Measurements from ENCODE around the gene PPP2R2D.

Gene PPP2R2D

GRCh38 chr10:131928248-131929095, 27.7 kb downstream of the PPP2R2D start (continued):
- TF ChIP-seq POU6F1 (CRISPR knock-in tag; IDR thresholded peaks at IDR 0.05; ENCODE audit: borderline replicate concordance, low read depth): no peak

- TF ChIP-seq ZNF8 (CRISPR knock-in tag; IDR thresholded peaks at IDR 0.05) (no peak), TCF4 (CRISPR knock-in tag; IDR thresholded peaks at IDR 0.05; ENCODE audit: borderline replicate concordance) (no peak), ZNF565 (CRISPR knock-in tag; conservative IDR thresholded peaks at IDR 0.05; ENCODE audit: low read depth) (no peak), ZFP3 (CRISPR knock-in tag; IDR thresholded peaks at IDR 0.05) (no peak), OSR1 (CRISPR knock-in tag; IDR thresholded peaks at IDR 0.05) (no peak)
- no peak for ATAC-seq
Observed at GRCh38 chr10:131929122-131929845, 28.5 kb downstream of the PPP2R2D start.

GRCh38 chr10:131930150-131930549, 29.3 kb downstream of the PPP2R2D start:
- no peak for ATAC-seq
- no peak for TF ChIP-seq ZFP3 (CRISPR knock-in tag; IDR thresholded peaks at IDR 0.05)
- no peak for TF ChIP-seq RARB (CRISPR knock-in tag; IDR thresholded peaks at IDR 0.05)
- no peak for TF ChIP-seq ISL1 (CRISPR knock-in tag; IDR thresholded peaks at IDR 0.05)
- no peak for TF ChIP-seq CSRNP3 (CRISPR knock-in tag; IDR thresholded peaks at IDR 0.05)
- no peak for TF ChIP-seq ZNF70 (CRISPR knock-in tag; IDR thresholded peaks at IDR 0.05)
- no peak for TF ChIP-seq CSDC2 (CRISPR knock-in tag; IDR thresholded peaks at IDR 0.05)
- no peak for TF ChIP-seq ZNF565 (CRISPR knock-in tag; conservative IDR thresholded peaks at IDR 0.05; ENCODE audit: low read depth)
- TF ChIP-seq PPARA (CRISPR knock-in tag; IDR thresholded peaks at IDR 0.05; ENCODE audit: borderline replicate concordance): no peak
- TF ChIP-seq SNAI2 (CRISPR knock-in tag; IDR thresholded peaks at IDR 0.05): no peak
- TF ChIP-seq ZFP30 (CRISPR knock-in tag; IDR thresholded peaks at IDR 0.05): no peak
- no peak for TF ChIP-seq POU6F1 (CRISPR knock-in tag; IDR thresholded peaks at IDR 0.05; ENCODE audit: borderline replicate concordance, low read depth)
- no peak for TF ChIP-seq TSHZ2 (CRISPR knock-in tag; IDR thresholded peaks at IDR 0.05)
- no peak for TF ChIP-seq TOX (CRISPR knock-in tag; IDR thresholded peaks at IDR 0.05; ENCODE audit: borderline replicate concordance)
- TF ChIP-seq ESRRG (CRISPR knock-in tag; IDR thresholded peaks at IDR 0.05): no peak
- TF ChIP-seq TCF4 (CRISPR knock-in tag; IDR thresholded peaks at IDR 0.05; ENCODE audit: borderline replicate concordance): no peak
- no peak for TF ChIP-seq ZNF8 (CRISPR knock-in tag; IDR thresholded peaks at IDR 0.05)
- TF ChIP-seq ZC3H10 (CRISPR knock-in tag; IDR thresholded peaks at IDR 0.05): no peak

GRCh38 chr10:131930586-131931330, 29.9 kb downstream of the PPP2R2D start:
- no peak for ATAC-seq
- no peak for TF ChIP-seq ZNF565 (CRISPR knock-in tag; conservative IDR thresholded peaks at IDR 0.05; ENCODE audit: low read depth)
- TF ChIP-seq CSDC2 (CRISPR knock-in tag; IDR thresholded peaks at IDR 0.05): no peak
- no peak for TF ChIP-seq POU6F1 (CRISPR knock-in tag; IDR thresholded peaks at IDR 0.05; ENCODE audit: borderline replicate concordance, low read depth)
- TF ChIP-seq TSHZ2 (CRISPR knock-in tag; IDR thresholded peaks at IDR 0.05): no peak
- no peak for TF ChIP-seq TOX (CRISPR knock-in tag; IDR thresholded peaks at IDR 0.05; ENCODE audit: borderline replicate concordance)
- no peak for TF ChIP-seq PPARA (CRISPR knock-in tag; IDR thresholded peaks at IDR 0.05; ENCODE audit: borderline replicate concordance)
- TF ChIP-seq ISL1 (CRISPR knock-in tag; IDR thresholded peaks at IDR 0.05): no peak
- no peak for TF ChIP-seq RARB (CRISPR knock-in tag; IDR thresholded peaks at IDR 0.05)
- no peak for TF ChIP-seq ZFP3 (CRISPR knock-in tag; IDR thresholded peaks at IDR 0.05)
- TF ChIP-seq SNAI2 (CRISPR knock-in tag; IDR thresholded peaks at IDR 0.05): no peak
- no peak for TF ChIP-seq GLIS3 (CRISPR knock-in tag; IDR thresholded peaks at IDR 0.05)
- no peak for TF ChIP-seq ZFP30 (CRISPR knock-in tag; IDR thresholded peaks at IDR 0.05)

Measured in SK-N-SH treated with all-trans-retinoic acid at 6 μM for 48 hours (cell line).